GM12878 (cell line): ENCODE data around the gene CFAP61. TPM values are rescaled to one million over a fixed set of nuclear protein-coding genes. Genes with fewer than 3 reads are reported as not detected.

Source experiments
- ATAC-seq: fragments of 200-7000 bp; cut with Tn5 transposase; 3 replicates; pipeline ENCODE4 v1.9.1; 2020; ENCODE audit warnings: mild to moderate bottlenecking, moderate library complexity
- BruUV-seq: library from RNA; stranded (reverse); fragments of 400-500 nt; replicated peaks from 2 replicates; lab custom pipeline; 2021; lab: Mats Ljungman, UMichigan
- CTCF ChIA-PET: fragments of 300-600 bp; sonication (Branson Sonifier 250); formaldehyde crosslinking; extraction: SDS; loops from one replicate; lab custom pipeline; 2021; ENCODE audit warnings: inconsistent platforms; lab: Yijun Ruan, JAX
- POLR2A ChIA-PET: fragments of 350-600 bp; formaldehyde crosslinking; extraction: SDS; loops from one replicate; lab custom pipeline; 2021; ENCODE audit warnings: inconsistent platforms; lab: Charles Lee
- RAD21 ChIA-PET: fragments of 300-600 bp; sonication (Branson Sonifier 250); formaldehyde crosslinking; loops from one replicate; lab custom pipeline; 2023; ENCODE audit warnings: antibody characterized with exemption; ENCODE audit not compliant: unreplicated experiment; lab: Charles Lee
- SMC1A ChIA-PET: fragments of 300-600 bp; sonication (Branson Sonifier 250); formaldehyde crosslinking; loops from one replicate; lab custom pipeline; 2023; ENCODE audit not compliant: unreplicated experiment, uncharacterized antibody; lab: Charles Lee
- DNase-seq: peaks from one replicate; pipeline ENCODE4 v3.0.0-alpha.2; 2011; ENCODE audit warnings: low read depth, low spot score
- FAIRE-seq: peaks from 3 replicates; lab custom pipeline; 2011; peaks lifted over from hg19 to GRCh38; lab: Jason Lieb, UNC
- H2AFZ ChIP-seq: 2 replicates; pipeline ENCODE4 v1.6.0; 2011; ENCODE audit warnings: low read depth, low read length, control low read depth; ENCODE audit not compliant: control insufficient read depth
- H3K27ac ChIP-seq: 2 replicates; pipeline ENCODE4 v1.5.1; 2011; ENCODE audit warnings: control low read depth; ENCODE audit not compliant: control insufficient read depth, insufficient read depth
- H3K27me3 ChIP-seq, 2 experiments: replicated peaks in 1 of 2; 2 replicates each; pipeline versions ENCODE4 v1.6.0 to v1.6.1; 2011; ENCODE audit warnings: low read length in 1 of 2; ENCODE audit not compliant: control insufficient read depth in 2 of 2, insufficient read depth in 2 of 2
- H3K36me3 ChIP-seq, 2 experiments: 2 replicates each; pipeline ENCODE4 v1.5.1; 2011; ENCODE audit warnings: low read length in 1 of 2; ENCODE audit not compliant: control insufficient read depth in 2 of 2, insufficient read depth in 2 of 2
- H3K4me1 ChIP-seq: 2 replicates; pipeline ENCODE4 v1.6.1; 2011; ENCODE audit warnings: mild to moderate bottlenecking, low read length, moderate library complexity, mixed read lengths; ENCODE audit not compliant: control insufficient read depth, insufficient read depth
- H3K4me2 ChIP-seq: 2 replicates; pipeline ENCODE4 v1.6.0; 2011; ENCODE audit warnings: control low read depth; ENCODE audit not compliant: control insufficient read depth, insufficient read depth
- H3K4me3 ChIP-seq: fragments of 200-600 bp; sonication (generic); 2 replicates; pipeline ENCODE4 v1.5.1; 2016
- H3K79me2 ChIP-seq: 2 replicates; pipeline ENCODE4 v1.6.0; 2011; ENCODE audit warnings: low read length; ENCODE audit not compliant: control insufficient read depth, insufficient read depth
- H3K9ac ChIP-seq: 2 replicates; pipeline ENCODE4 v1.8.0; 2011; ENCODE audit warnings: low read length, control low read depth, mixed read lengths; ENCODE audit not compliant: control insufficient read depth, insufficient read depth
- H3K9me3 ChIP-seq: replicated peaks from 3 replicates; pipeline ENCODE4 v1.5.1; 2011; ENCODE audit warnings: mild to moderate bottlenecking, low read length; ENCODE audit not compliant: control insufficient read depth, insufficient read depth
- H4K20me1 ChIP-seq: 2 replicates; pipeline ENCODE4 v1.6.0; 2011; ENCODE audit not compliant: control insufficient read depth, insufficient read depth
- BCL11A ChIP-seq: IDR thresholded peaks from 2 replicates; pipeline ENCODE4 v1.6.1; 2011; ENCODE audit warnings: low read depth, low read length
- CBX3 ChIP-seq: fragments of 200-600 bp; sonication (generic); IDR thresholded peaks from 2 replicates; pipeline ENCODE4 v1.6.1; 2016; ENCODE audit warnings: low read depth, borderline replicate concordance
- EED ChIP-seq: sonication (generic); IDR thresholded peaks from 2 replicates; pipeline ENCODE4 v1.6.1; 2016; ENCODE audit warnings: antibody characterized with exemption, low read depth
- ETV6 ChIP-seq, 2 experiments: fragments of 450-650 bp in 1 of 2; IDR thresholded peaks in 1 of 2; conservative IDR thresholded peaks in 1 of 2; 2 replicates each; pipeline ENCODE4 v1.6.1; 2014; ENCODE audit warnings: antibody characterized with exemption in 1 of 2, borderline replicate concordance in 1 of 2, low read depth in 1 of 2, mild to moderate bottlenecking in 1 of 2, moderate library complexity in 1 of 2
- FOXK2 ChIP-seq: fragments of 450-650 bp; IDR thresholded peaks from 2 replicates; pipeline ENCODE4 v1.6.1; 2017; ENCODE audit warnings: mild to moderate bottlenecking, moderate library complexity
- GATAD2B ChIP-seq: fragments of 450-650 bp; conservative IDR thresholded peaks from 2 replicates; pipeline ENCODE4 v1.6.1; 2017; ENCODE audit warnings: low read depth, mild to moderate bottlenecking, moderate library complexity
- IKZF2 ChIP-seq, 2 experiments: fragments of 450-650 bp; IDR thresholded peaks; 2 replicates each; pipeline ENCODE4 v1.6.1; 2017; ENCODE audit warnings: mild to moderate bottlenecking in 2 of 2, moderate library complexity in 2 of 2
- NR2C2 ChIP-seq: IDR thresholded peaks from 2 replicates; pipeline ENCODE4 v1.6.1; 2011; ENCODE audit warnings: borderline replicate concordance, low read depth; ENCODE audit not compliant: control insufficient read depth, insufficient read length
- PAX8 ChIP-seq: fragments of 450-650 bp; IDR thresholded peaks from 2 replicates; pipeline ENCODE4 v1.6.1; 2017; ENCODE audit warnings: mild to moderate bottlenecking, moderate library complexity
- POU2F2 ChIP-seq: IDR thresholded peaks from 3 replicates; pipeline ENCODE4 v1.6.1; 2011; ENCODE audit warnings: low read depth, mild to moderate bottlenecking, low read length, borderline replicate concordance
- RELA ChIP-seq: fragments of 450-650 bp; IDR thresholded peaks from 2 replicates; pipeline ENCODE4 v1.8.0; 2014; ENCODE audit warnings: borderline replicate concordance; ENCODE audit not compliant: partially characterized antibody
- SIN3A ChIP-seq: IDR thresholded peaks from 2 replicates; pipeline ENCODE4 v1.6.1; 2012; ENCODE audit warnings: low read depth, low read length, improper control_type of control experiment
- ZNF207 ChIP-seq: fragments of 450-650 bp; IDR thresholded peaks from 2 replicates; pipeline ENCODE4 v1.6.1; 2014; ENCODE audit warnings: antibody characterized with exemption, mild to moderate bottlenecking, borderline replicate concordance
- ZNF217 ChIP-seq: fragments of 450-650 bp; IDR thresholded peaks from 2 replicates; pipeline ENCODE4 v1.6.1; 2017; ENCODE audit warnings: antibody characterized with exemption, mild to moderate bottlenecking
- ZNF24 ChIP-seq: fragments of 450-650 bp; IDR thresholded peaks from 2 replicates; pipeline ENCODE4 v1.6.1; 2017; ENCODE audit warnings: antibody characterized with exemption, mild to moderate bottlenecking
- WGBS: methylation state at CpG from one replicate; pipeline ENCODE4 v1.1.6; 2016; ENCODE audit warnings: low lambda C conversion rate; ENCODE audit not compliant: insufficient replicate concordance, insufficient coverage; ENCODE audit errors: missing lambda C conversion rate; 5-methylcytosine and 5-hydroxymethylcytosine counted together
- in situ Hi-C: fragments of 300-500 bp; cut with MboI; formaldehyde crosslinking; loops from 9 replicates; pipeline ENCODE4 v1.14.3; 2018; ENCODE audit warnings: mixed read lengths
- intact Hi-C: fragments of 100-400 bp; cut with micrococcal nuclease; formaldehyde crosslinking; loops from one replicate; pipeline ENCODE4 v1.14.2; 2022; ENCODE audit not compliant: unreplicated experiment
- polyA plus RNA-seq, 11 experiments: library from polyadenylated mRNA; depleted of rRNA in 4 of 11; unstranded in 6 of 11; stranded (reverse) in 5 of 11; fragments of >200 nt; fragmentation: Nextera tagmentation in 4 of 11; fragmentation: Illumina TruSeq in 1 of 11; extraction: Ambion mirVana in 4 of 11; extraction: Trizol in 1 of 11; gene quantifications; 1 replicate in 1 of 11; 2 replicates in 10 of 11; pipeline versions ENCODE4 v1.2.1 to v1.2.3, GENCODE V29; 2011 to 2016; ENCODE audit warnings: inconsistent platforms in 2 of 11, missing spikeins in 2 of 11, low read depth in 1 of 11
- total RNA-seq, 4 experiments: library from RNA; depleted of rRNA in 3 of 4; stranded (reverse); fragments of >200 nt in 3 of 4; fragmentation: Illumina TruSeq in 1 of 4; extraction: Trizol in 1 of 4; gene quantifications; 2 replicates each; pipeline versions ENCODE4 v1.2.1 to v1.2.3, GENCODE V29; 2013 to 2021
- TF ChIP-seq, protein P1 (sequence below): fragments of 150-350 bp; IDR thresholded peaks from 2 replicates; pipeline ENCODE4 v1.6.1; 2016; ENCODE audit warnings: low read depth, low read length
- TF ChIP-seq, protein P2 (sequence below): IDR thresholded peaks from 2 replicates; pipeline ENCODE4 v1.6.1; 2011; ENCODE audit warnings: borderline replicate concordance, low read depth, mild to moderate bottlenecking, moderate library complexity, mixed read lengths, low read length; ENCODE audit not compliant: insufficient read depth; ENCODE audit errors: extremely low read length

CFAP61 gene
- total and polyA plus RNA-seq, 10 of the 15 experiments (the other 5 are each of a cell fraction or from before 2014, with no cell fraction given): 0.11 to 0.41 (median 0.24) TPM; not detected in 7

DNA sequence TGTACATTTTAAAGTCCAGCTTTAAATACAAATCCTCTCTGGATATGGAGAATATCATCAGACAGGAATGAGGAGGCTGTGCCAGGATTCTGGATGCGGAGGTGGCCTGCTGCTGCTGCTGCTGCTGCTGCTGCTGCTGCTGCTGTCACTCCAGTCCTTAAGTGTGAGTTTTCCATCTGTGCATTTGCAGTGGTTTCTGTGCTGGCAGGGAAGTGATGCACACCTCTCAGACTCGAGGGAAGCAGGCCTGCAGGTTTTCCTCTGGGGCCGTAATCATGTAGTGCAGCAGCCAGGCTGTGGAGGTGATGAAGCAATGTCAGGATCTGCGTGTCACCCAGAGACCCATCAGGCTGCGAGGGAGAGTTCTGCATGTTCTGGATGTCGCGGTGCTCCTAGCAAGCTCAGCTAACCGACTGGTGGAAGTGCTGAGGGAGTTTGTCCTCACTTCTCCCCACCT lies 32.0 kb downstream of the CFAP61 start:
- POLR2A ChIA-PET: no interaction called here
- ATAC-seq (no peak), DNase-seq (no peak), FAIRE-seq (no peak)
- TF ChIP-seq RELA: no peak
- no peak for TF ChIP-seq SIN3A
- TF ChIP-seq GATAD2B: no peak
- no peak for TF ChIP-seq BCL11A
- TF ChIP-seq, protein P1, sequence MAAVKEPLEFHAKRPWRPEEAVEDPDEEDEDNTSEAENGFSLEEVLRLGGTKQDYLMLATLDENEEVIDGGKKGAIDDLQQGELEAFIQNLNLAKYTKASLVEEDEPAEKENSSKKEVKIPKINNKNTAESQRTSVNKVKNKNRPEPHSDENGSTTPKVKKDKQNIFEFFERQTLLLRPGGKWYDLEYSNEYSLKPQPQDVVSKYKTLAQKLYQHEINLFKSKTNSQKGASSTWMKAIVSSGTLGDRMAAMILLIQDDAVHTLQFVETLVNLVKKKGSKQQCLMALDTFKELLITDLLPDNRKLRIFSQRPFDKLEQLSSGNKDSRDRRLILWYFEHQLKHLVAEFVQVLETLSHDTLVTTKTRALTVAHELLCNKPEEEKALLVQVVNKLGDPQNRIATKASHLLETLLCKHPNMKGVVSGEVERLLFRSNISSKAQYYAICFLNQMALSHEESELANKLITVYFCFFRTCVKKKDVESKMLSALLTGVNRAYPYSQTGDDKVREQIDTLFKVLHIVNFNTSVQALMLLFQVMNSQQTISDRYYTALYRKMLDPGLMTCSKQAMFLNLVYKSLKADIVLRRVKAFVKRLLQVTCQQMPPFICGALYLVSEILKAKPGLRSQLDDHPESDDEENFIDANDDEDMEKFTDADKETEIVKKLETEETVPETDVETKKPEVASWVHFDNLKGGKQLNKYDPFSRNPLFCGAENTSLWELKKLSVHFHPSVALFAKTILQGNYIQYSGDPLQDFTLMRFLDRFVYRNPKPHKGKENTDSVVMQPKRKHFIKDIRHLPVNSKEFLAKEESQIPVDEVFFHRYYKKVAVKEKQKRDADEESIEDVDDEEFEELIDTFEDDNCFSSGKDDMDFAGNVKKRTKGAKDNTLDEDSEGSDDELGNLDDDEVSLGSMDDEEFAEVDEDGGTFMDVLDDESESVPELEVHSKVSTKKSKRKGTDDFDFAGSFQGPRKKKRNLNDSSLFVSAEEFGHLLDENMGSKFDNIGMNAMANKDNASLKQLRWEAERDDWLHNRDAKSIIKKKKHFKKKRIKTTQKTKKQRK: no peak
- no peak for TF ChIP-seq ETV6 (conservative IDR thresholded peaks at IDR 0.05 in 1 of 2, IDR thresholded peaks at IDR 0.05 in 1 of 2; ENCODE audit: borderline replicate concordance in 1 of 2, low read depth in 1 of 2)
- no peak for TF ChIP-seq IKZF2 (IDR thresholded peaks at IDR 0.05)
- no peak for TF ChIP-seq ZNF207
- no peak for TF ChIP-seq PAX8
- TF ChIP-seq, protein P2, sequence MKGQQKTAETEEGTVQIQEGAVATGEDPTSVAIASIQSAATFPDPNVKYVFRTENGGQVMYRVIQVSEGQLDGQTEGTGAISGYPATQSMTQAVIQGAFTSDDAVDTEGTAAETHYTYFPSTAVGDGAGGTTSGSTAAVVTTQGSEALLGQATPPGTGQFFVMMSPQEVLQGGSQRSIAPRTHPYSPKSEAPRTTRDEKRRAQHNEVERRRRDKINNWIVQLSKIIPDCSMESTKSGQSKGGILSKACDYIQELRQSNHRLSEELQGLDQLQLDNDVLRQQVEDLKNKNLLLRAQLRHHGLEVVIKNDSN: no peak
- TF ChIP-seq EED: no peak
- no peak for TF ChIP-seq NR2C2
- TF ChIP-seq FOXK2: no peak
- no peak for TF ChIP-seq POU2F2
- no peak for TF ChIP-seq ZNF24
- no peak for TF ChIP-seq CBX3
- TF ChIP-seq ZNF217: no peak
- in situ Hi-C loops: no loop called here
- no TSS peak for BruUV-seq
- no peak overlapping the region for H3K27ac ChIP-seq
- no peak overlapping the region for H3K4me2 ChIP-seq
- SMC1A ChIA-PET: interaction anchor here (1.0 to 1.8 kb wide), 7 partner anchors 153 to 754 kb away, joined by 3 to 7 read pairs (median 4); no protein-coding TSS in a partner anchor
- no peak overlapping the region for H3K4me3 ChIP-seq
- no peaks in the 10 kb centered on the region for H3K4me1 ChIP-seq
- H3K36me3 ChIP-seq: no peaks in the 10 kb centered on the region
- no peaks in the 10 kb centered on the region; a peak in 2 of 4 replicates for H3K27me3 ChIP-seq
- H3K9me3 ChIP-seq: no peaks in the 10 kb centered on the region
- H2AFZ ChIP-seq: no peak overlapping the region
- no peaks in the 10 kb centered on the region for H3K79me2 ChIP-seq
- intact Hi-C loops: loop anchor here (1.0 to 10.0 kb wide), 5 partner anchors 153 to 743 kb away; partner anchors contain the start of gene INSM1
- RAD21 ChIA-PET: interaction anchor here (1.2 to 3.0 kb wide), 4 partner anchors 153 to 740 kb away, joined by 3 to 18 read pairs (median 4); no protein-coding TSS in a partner anchor
- H4K20me1 ChIP-seq: no peaks in the 10 kb centered on the region
- no peak overlapping the region for H3K9ac ChIP-seq
- WGBS: 74% methylated on average over 8 of the region's 8 CpGs
- CTCF ChIA-PET: interaction anchor here (0.6 to 4.6 kb wide), 14 partner anchors 13 to 510 kb away, joined by 3 to 57 read pairs (median 4); no protein-coding TSS in a partner anchor
